SU-DHL-6 (cell line): ENCODE measurements around the gene GLOD4.

Experiments used
- CTCF ChIP-seq: fragments of 200-600 bp; sonication (generic); IDR thresholded peaks from one replicate; pipeline ENCODE4 v1.5.1; 2017; ENCODE audit warnings: antibody characterized with exemption, mild to moderate bottlenecking, low read length, moderate library complexity; ENCODE audit not compliant: insufficient read depth, poor library complexity, severe bottlenecking
- EZH2phosphoT487 ChIP-seq: fragments of 200-600 bp; sonication (generic), shearing (Covaris generic); conservative IDR thresholded peaks from 2 replicates; pipeline ENCODE4 v1.6.1; 2018; ENCODE audit warnings: mild to moderate bottlenecking, antibody characterized with exemption, low read length, moderate library complexity, mixed read lengths

DNA sequence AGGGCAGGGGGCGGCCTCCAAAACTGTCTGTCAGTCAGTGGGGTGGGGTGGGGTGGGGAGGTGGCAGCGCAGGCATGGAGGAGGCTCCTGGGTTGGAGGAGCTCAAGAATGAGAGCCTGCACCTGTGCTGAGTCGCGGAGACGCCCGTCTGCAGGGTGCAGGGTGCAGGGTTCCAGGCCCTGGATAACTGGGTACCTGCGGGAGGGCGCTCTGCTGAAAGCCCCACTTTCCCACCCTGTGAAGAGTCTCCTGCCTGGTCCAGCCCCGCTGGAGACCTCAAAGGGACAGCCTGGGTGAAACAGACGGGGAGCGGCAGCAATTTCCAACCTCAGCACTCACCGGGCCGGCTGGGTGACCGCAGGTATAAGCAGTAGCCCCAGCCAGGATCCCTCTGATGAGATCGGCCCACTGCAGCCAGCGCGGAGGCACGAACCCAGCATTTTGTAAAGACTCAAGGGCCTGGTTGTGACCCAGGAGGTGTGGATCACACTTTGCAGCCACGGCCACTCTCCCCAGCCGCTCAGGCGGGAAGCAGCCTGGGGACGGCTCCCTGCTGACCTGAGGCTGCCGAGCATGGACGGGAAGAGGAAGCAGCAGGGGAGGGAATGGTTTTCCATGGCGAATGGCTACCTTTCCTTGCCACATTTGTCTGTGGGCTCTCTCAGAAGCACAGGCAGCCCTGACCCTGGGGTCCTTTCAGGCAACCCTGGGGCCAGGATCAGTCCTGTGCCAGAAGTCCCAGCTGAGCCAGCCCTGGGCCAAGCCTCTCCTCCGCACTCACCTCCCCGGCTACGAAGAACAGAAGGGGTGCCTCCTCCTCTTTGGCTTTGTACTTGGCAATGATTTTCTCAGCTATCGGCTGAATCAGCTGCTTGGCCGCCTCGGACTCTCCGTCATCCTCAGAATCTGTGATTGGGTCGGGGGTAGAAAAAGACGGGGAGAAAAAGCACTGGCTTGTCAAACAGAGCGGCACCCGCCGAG lies 21.1 kb upstream of the GLOD4 start:
- TF ChIP-seq CTCF (no peak), EZH2phosphoT487 (no peak)
